ENCODE measurements around the gene IQGAP2.
A peak's percentile ranks its signal among the peaks of the same experiment; 100 is the strongest.

The IQGAP2 gene

GRCh38 chr5:76715486-76715735 lies 312.3 kb downstream of the IQGAP2 start:
- Histone ChIP-seq H3K27me3 (ENCODE audit: insufficient read depth, low read length, poor library complexity, severe bottlenecking) (no peaks in the 10 kb centered on the region), H3K36me3 (ENCODE audit: insufficient read depth, low read length) (no peaks in the 10 kb centered on the region), H3F3A (ENCODE audit: low read depth) (no peaks in the 10 kb centered on the region), H3K79me2 (ENCODE audit: insufficient read depth, low read length) (peaks cover 43% of the 10 kb centered on the region), H3K9ac (ENCODE audit: low read depth, low read length, poor library complexity, severe bottlenecking) (peak overlapping the region; percentile 90), H2AFZ (ENCODE audit: low read length) (peak overlapping the region; percentile 99), H3K4me1 (ENCODE audit: insufficient read depth, low read length, poor library complexity, severe bottlenecking) (peaks cover 52% of the 10 kb centered on the region), H4K20me1 (ENCODE audit: insufficient read depth, low read length, poor library complexity, severe bottlenecking) (peaks cover 26% of the 10 kb centered on the region), H3K4me2 (ENCODE audit: low read depth, low read length, poor library complexity, severe bottlenecking) (peak overlapping the region; percentile 82), H3K9me2 (replicated peaks; ENCODE audit: low read depth, low read length) (no peaks in the 10 kb centered on the region), H3K4me3 (ENCODE audit: low read length, poor library complexity, severe bottlenecking) (peak overlapping the region; percentile 93), H3K9me3 (ENCODE audit: insufficient read depth, low read depth, low read length) (no peaks in the 10 kb centered on the region)
- TF ChIP-seq EZH2phosphoT487 (IDR thresholded peaks at IDR 0.05; ENCODE audit: borderline replicate concordance) = no peak
- TF ChIP-seq CTCF (conservative IDR thresholded peaks at IDR 0.05; ENCODE audit: low read length) = no peak

GRCh38 chr5:76715736-76716455 lies 312.8 kb downstream of the IQGAP2 start, which contains the start of gene F2R:
Gene F2R (plus strand): TSS chr5:76716126. CDS start chr5:76716308, 182 bp downstream.
- Histone ChIP-seq H4K20me1 (ENCODE audit: insufficient read depth, low read length, poor library complexity, severe bottlenecking) (peaks cover 31% of the 10 kb centered on the region), H2AFZ (ENCODE audit: low read length) (peak within 1 kb of the TSS; percentile 99), H3K4me3 (ENCODE audit: low read length, poor library complexity, severe bottlenecking) (peak within 1 kb of the TSS; percentile 93), H3K4me2 (ENCODE audit: low read depth, low read length, poor library complexity, severe bottlenecking) (peak within 1 kb of the TSS; percentile 82), H3K4me1 (ENCODE audit: insufficient read depth, low read length, poor library complexity, severe bottlenecking) (peaks cover 52% of the 10 kb centered on the region), H3K9me3 (ENCODE audit: insufficient read depth, low read depth, low read length) (no peaks in the 10 kb centered on the region), H3F3A (ENCODE audit: low read depth) (no peaks in the 10 kb centered on the region), H3K79me2 (ENCODE audit: insufficient read depth, low read length) (peaks cover 48% of the 10 kb centered on the region), H3K9me2 (replicated peaks; ENCODE audit: low read depth, low read length) (no peaks in the 10 kb centered on the region), H3K9ac (ENCODE audit: low read depth, low read length, poor library complexity, severe bottlenecking) (peak within 1 kb of the TSS; percentile 90), H3K36me3 (ENCODE audit: insufficient read depth, low read length) (no peaks in the 10 kb centered on the region), H3K27me3 (ENCODE audit: insufficient read depth, low read length, poor library complexity, severe bottlenecking) (no peaks in the 10 kb centered on the region)
- peak; percentile 47 for TF ChIP-seq CTCF (conservative IDR thresholded peaks at IDR 0.05; ENCODE audit: low read length)
- no peak for TF ChIP-seq EZH2phosphoT487 (IDR thresholded peaks at IDR 0.05; ENCODE audit: borderline replicate concordance)

GRCh38 chr5:76716456-76717157 lies 313.5 kb downstream of the IQGAP2 start:
- H3K9me2 ChIP-seq (replicated peaks; ENCODE audit: low read depth, low read length) = no peaks in the 10 kb centered on the region
- peaks cover 38% of the 10 kb centered on the region for H4K20me1 ChIP-seq (ENCODE audit: insufficient read depth, low read length, poor library complexity, severe bottlenecking)
- no peaks in the 10 kb centered on the region for H3F3A ChIP-seq (ENCODE audit: low read depth)
- H2AFZ ChIP-seq (ENCODE audit: low read length) = peak overlapping the region; percentile 99
- peak overlapping the region; percentile 90 for H3K9ac ChIP-seq (ENCODE audit: low read depth, low read length, poor library complexity, severe bottlenecking)
- peak overlapping the region; percentile 82 for H3K4me2 ChIP-seq (ENCODE audit: low read depth, low read length, poor library complexity, severe bottlenecking)
- H3K36me3 ChIP-seq (ENCODE audit: insufficient read depth, low read length) = no peaks in the 10 kb centered on the region
- no peaks in the 10 kb centered on the region for H3K9me3 ChIP-seq (ENCODE audit: insufficient read depth, low read depth, low read length)
- peaks cover 55% of the 10 kb centered on the region for H3K79me2 ChIP-seq (ENCODE audit: insufficient read depth, low read length)
- peaks cover 58% of the 10 kb centered on the region for H3K4me1 ChIP-seq (ENCODE audit: insufficient read depth, low read length, poor library complexity, severe bottlenecking)
- no peak for TF ChIP-seq CTCF (conservative IDR thresholded peaks at IDR 0.05; ENCODE audit: low read length)
- TF ChIP-seq EZH2phosphoT487 (IDR thresholded peaks at IDR 0.05; ENCODE audit: borderline replicate concordance) = no peak
- H3K4me3 ChIP-seq (ENCODE audit: low read length, poor library complexity, severe bottlenecking) = peak overlapping the region; percentile 93
- no peaks in the 10 kb centered on the region for H3K27me3 ChIP-seq (ENCODE audit: insufficient read depth, low read length, poor library complexity, severe bottlenecking)
